Epithelial cell of esophagus (primary cell): Measurements from ENCODE around the gene PRSS33.

Source experiments
- DNase-seq: peaks from one replicate; pipeline ENCODE4 v3.0.0; 2010; ENCODE audit warnings: low read depth
- H3K4me3 ChIP-seq: 2 replicates; pipeline ENCODE4 v1.5.1; 2011; ENCODE audit warnings: mild to moderate bottlenecking, low read length, control low read depth
- CTCF ChIP-seq: IDR thresholded peaks from 2 replicates; pipeline ENCODE4 v1.5.1; 2011; ENCODE audit warnings: low read depth, mild to moderate bottlenecking, low read length, control low read depth, inconsistent platforms; ENCODE audit not compliant: insufficient read depth; ENCODE audit errors: missing control alignments

The PRSS33 gene

GRCh38 chr16:2737895-2738418 is 49.4 kb downstream of the PRSS33 start:
- no peak for TF ChIP-seq CTCF
- DNase-seq = no peak
- no peak overlapping the region for H3K4me3 ChIP-seq

GRCh38 chr16:2737238-2737605 is 50.1 kb downstream of the PRSS33 start:
- no peak for TF ChIP-seq CTCF
- DNase-seq = no peak

GRCh38 chr16:2736476-2737237 is 50.7 kb downstream of the PRSS33 start:
- no peak for DNase-seq
- no peak overlapping the region for H3K4me3 ChIP-seq
- TF ChIP-seq CTCF = no peak

More at GRCh38 chr16:2737238-2737605, 50.1 kb downstream of the PRSS33 start:
- H3K4me3 ChIP-seq = no peak overlapping the region

- no peak for DNase-seq
- H3K4me3 ChIP-seq = no peak overlapping the region
- no peak for TF ChIP-seq CTCF
Measured at GRCh38 chr16:2734844-2735515, 52.4 kb downstream of the PRSS33 start.
